Right cardiac atrium (tissue), 5 donors: ENCODE results near the gene ADGRF5. TPM values are rescaled to one million over a fixed set of nuclear protein-coding genes. Genes with fewer than 3 reads are reported as not detected.
"Not testable (repeated sequence)": the region's sequence is repeated elsewhere in the genome, so short reads cannot be mapped to it uniquely, and the experiment has no call there.

Experiments used
- ATAC-seq, 2 donors: fragments of 200-7000 bp; cut with Tn5 transposase; one replicate each; pipeline versions ENCODE4 v1.8.0 to v1.9.1; 2020; ENCODE audit warnings: moderate library complexity in 2 of 2, mild to moderate bottlenecking in 1 of 2
- DNase-seq, 3 donors: peaks; one replicate each; pipeline ENCODE4 v3.0.0-alpha.2; 2020
- H3K27ac ChIP-seq: one replicate; pipeline ENCODE4 v1.5.1; 2013; ENCODE audit warnings: mild to moderate bottlenecking, low read length, control low read depth, moderate library complexity
- H3K27me3 ChIP-seq: one replicate; pipeline ENCODE4 v1.6.1; 2013; ENCODE audit not compliant: control insufficient read depth, insufficient read depth
- H3K4me1 ChIP-seq: one replicate; pipeline ENCODE4 v1.6.1; 2013; ENCODE audit warnings: low read length; ENCODE audit not compliant: control insufficient read depth, insufficient read depth
- H3K4me3 ChIP-seq: one replicate; pipeline ENCODE4 v1.5.1; 2013; ENCODE audit warnings: low read length, control low read depth
- H3K9me3 ChIP-seq: one replicate; pipeline ENCODE4 v1.6.1; 2013; ENCODE audit warnings: low read length; ENCODE audit not compliant: control insufficient read depth
- WGBS: extraction: QIAGEN DNeasy Blood & Tissue Kit; methylation state at CpG from one replicate; pipeline ENCODE4 v1.1.7; 2013; 5-methylcytosine and 5-hydroxymethylcytosine counted together
- intact Hi-C, 4 donors: fragments of 100-400 bp; cut with DNase I; formaldehyde crosslinking; loops; one replicate each; pipeline versions ENCODE4 v1.11.0 to v1.14.0; 2022 to 2023
- polyA plus RNA-seq: library from polyadenylated mRNA; stranded (reverse); fragments of 200-250 nt; gene quantifications from one replicate; pipeline ENCODE4 v1.2.3, GENCODE V29; 2013
- total RNA-seq, 4 donors: library from RNA; stranded (reverse); fragmentation: NEBNext Ultra II Directional; extraction: Animal tissue kit (Norgen Biotek cat#: 25700); gene quantifications; one replicate each; pipeline ENCODE4 v1.2.1, GENCODE V29; 2021
- donor health status: healthy with polysubstance abuse.
- donor health status: DM: no; HTN: yes; CAD: no.
- donor health status: DM: no; HTN: no; CAD: no.
- donor health status: DM: no; HTN: yes; CAD: no; lungs with severe emphysema.
- donor health status: DM: yes; HTN: yes; CAD: no.

The ADGRF5 gene
- total and polyA plus RNA-seq, 5 donors, result 23.9 to 61.9 (median 38.1) TPM

GRCh38 chr6:46893648-46894047 is 28.1 kb downstream of the ADGRF5 start:
- intact Hi-C loops, result no loop called here
- DNase-seq, result no peak
- Histone ChIP-seq H3K4me3 (no peak overlapping the region), H3K9me3 (no peaks in the 10 kb centered on the region), H3K27ac (no peak overlapping the region), H3K4me1 (peaks cover 12% of the 10 kb centered on the region), H3K27me3 (no peaks in the 10 kb centered on the region)
- WGBS, result 32% methylated on average over 1 of the region's 1 CpG
- ATAC-seq, result peak; percentile 72 to 83

GRCh38 chr6:46891252-46891795 is 30.4 kb downstream of the ADGRF5 start:
- no peak for DNase-seq
- 22% methylated on average over 4 of the region's 4 CpGs for WGBS
- peaks cover 12% of the 10 kb centered on the region for H3K4me1 ChIP-seq
- H3K27me3 ChIP-seq, result no peaks in the 10 kb centered on the region
- ATAC-seq, result peak in 1 of 2 donors; percentile 11
- no peak overlapping the region for H3K4me3 ChIP-seq
- intact Hi-C loops, result no loop called here
- no peak overlapping the region for H3K27ac ChIP-seq
- H3K9me3 ChIP-seq, result no peaks in the 10 kb centered on the region

- intact Hi-C loops, result no loop called here
- DNase-seq (no peak), ATAC-seq (no peak)
- WGBS, result 85% methylated on average over 4 of the region's 4 CpGs
- H3K27ac ChIP-seq, result no peak overlapping the region
- H3K4me1 ChIP-seq, result peaks cover 5% of the 10 kb centered on the region
- H3K4me3 ChIP-seq, result no peak overlapping the region
- no peaks in the 10 kb centered on the region for H3K9me3 ChIP-seq
- H3K27me3 ChIP-seq, result no peaks in the 10 kb centered on the region
Observed at GRCh38 chr6:46888578-46888977, 33.2 kb downstream of the ADGRF5 start.

- Histone ChIP-seq H3K4me1 (peaks cover 3% of the 10 kb centered on the region), H3K9me3 (no peaks in the 10 kb centered on the region), H3K4me3 (no peak overlapping the region), H3K27ac (no peak overlapping the region), H3K27me3 (no peaks in the 10 kb centered on the region)
- intact Hi-C loops, result no loop called here
- DNase-seq, result no peak
- WGBS, result 51% methylated on average over 3 of the region's 3 CpGs
- ATAC-seq, result no peak
Observed at GRCh38 chr6:46888031-46888430, 33.7 kb downstream of the ADGRF5 start.

GRCh38 chr6:46882645-46883044 is 39.1 kb downstream of the ADGRF5 start:
- H3K27me3 ChIP-seq, result no peaks in the 10 kb centered on the region
- no peak for DNase-seq
- ATAC-seq, result no peak
- no peaks in the 10 kb centered on the region for H3K4me1 ChIP-seq
- no peaks in the 10 kb centered on the region for H3K9me3 ChIP-seq
- intact Hi-C loops, result no loop called here
- H3K4me3 ChIP-seq, result no peak overlapping the region
- H3K27ac ChIP-seq, result no peak overlapping the region
- 62% methylated on average over 2 of the region's 2 CpGs for WGBS

- intact Hi-C loops, result no loop called here
- no peak overlapping the region for H3K27ac ChIP-seq
- no peaks in the 10 kb centered on the region for H3K4me1 ChIP-seq
- H3K27me3 ChIP-seq, result no peaks in the 10 kb centered on the region
- WGBS, result 94% methylated on average over 5 of the region's 5 CpGs
- no peak overlapping the region for H3K4me3 ChIP-seq
- ATAC-seq, result no peak
- no peaks in the 10 kb centered on the region for H3K9me3 ChIP-seq
- no peak for DNase-seq
Observed at GRCh38 chr6:46879003-46879402, 42.7 kb downstream of the ADGRF5 start.

GRCh38 chr6:46876126-46876525 is 45.6 kb downstream of the ADGRF5 start:
- H3K27ac ChIP-seq, result no peak overlapping the region
- WGBS, result 42% methylated on average over 4 of the region's 4 CpGs
- no peaks in the 10 kb centered on the region for H3K4me1 ChIP-seq
- DNase-seq (peak in 1 of 3 donors; percentile 32), ATAC-seq (peak; percentile 41 to 73)
- no peak overlapping the region for H3K4me3 ChIP-seq
- intact Hi-C loops, result no loop called here
- no peaks in the 10 kb centered on the region for H3K27me3 ChIP-seq
- H3K9me3 ChIP-seq, result no peaks in the 10 kb centered on the region

- ATAC-seq, result no peak
- intact Hi-C loops, result no loop called here
- 75% methylated on average over 5 of the region's 5 CpGs for WGBS
Observed at GRCh38 chr6:46867411-46867810, 54.3 kb downstream of the ADGRF5 start.

GRCh38 chr6:46865221-46865620 is 56.5 kb downstream of the ADGRF5 start:
- ATAC-seq (no peak), DNase-seq (no peak)
- Histone ChIP-seq H3K27me3 (no peaks in the 10 kb centered on the region), H3K4me1 (no peaks in the 10 kb centered on the region), H3K4me3 (no peak overlapping the region), H3K27ac (no peak overlapping the region), H3K9me3 (no peaks in the 10 kb centered on the region)
- intact Hi-C loops, result no loop called here
- WGBS, result 94% methylated on average over 2 of the region's 2 CpGs

More at GRCh38 chr6:46867411-46867810, 54.3 kb downstream of the ADGRF5 start:
- H3K9me3 ChIP-seq, result no peaks in the 10 kb centered on the region
- H3K27me3 ChIP-seq, result no peaks in the 10 kb centered on the region
- no peak for DNase-seq
- H3K4me3 ChIP-seq, result no peak overlapping the region
- no peaks in the 10 kb centered on the region for H3K4me1 ChIP-seq
- no peak overlapping the region for H3K27ac ChIP-seq

GRCh38 chr6:46863791-46864190 is 57.9 kb downstream of the ADGRF5 start:
- no peak for ATAC-seq
- Histone ChIP-seq H3K27me3 (no peaks in the 10 kb centered on the region), H3K27ac (no peak overlapping the region), H3K9me3 (no peaks in the 10 kb centered on the region), H3K4me3 (no peak overlapping the region), H3K4me1 (no peaks in the 10 kb centered on the region)
- DNase-seq, result no peak
- intact Hi-C loops, result no loop called here
- 77% methylated on average over 3 of the region's 3 CpGs for WGBS

GRCh38 chr6:46862381-46862780 is 59.4 kb downstream of the ADGRF5 start:
- H3K4me3 ChIP-seq, result no peak overlapping the region
- H3K27ac ChIP-seq, result no peak overlapping the region
- no peak for ATAC-seq
- 78% methylated on average over 2 of the region's 2 CpGs for WGBS
- no peaks in the 10 kb centered on the region for H3K9me3 ChIP-seq
- DNase-seq, result no peak
- intact Hi-C loops, result no loop called here
- H3K4me1 ChIP-seq, result no peaks in the 10 kb centered on the region
- H3K27me3 ChIP-seq, result no peaks in the 10 kb centered on the region

GRCh38 chr6:46855966-46856365 is 65.8 kb downstream of the ADGRF5 start:
- intact Hi-C loops, result not testable (repeated sequence)

More at GRCh38 chr6:46855966-46856365, 65.8 kb downstream of the ADGRF5 start:
- H3K27ac ChIP-seq, H3K27me3 ChIP-seq, H3K4me3 ChIP-seq, H3K4me1 ChIP-seq, H3K9me3 ChIP-seq: not testable (repeated sequence)
- WGBS, result 38% methylated on average over 1 of the region's 1 CpG
- ATAC-seq (peak in 1 of 2 donors; percentile 28), DNase-seq (peak in 1 of 3 donors; percentile 48)
